Activated CD8-positive, alpha-beta memory T cell treated with anti-CD3 and anti-CD28 coated beads for 48 hours (primary cell): ENCODE data around the gene SCGB1D1.

Experiments used
- DNase-seq, 3 experiments: peaks; one replicate each; pipeline ENCODE4 v3.0.0-alpha.2; 2020; ENCODE audit warnings: low read depth in 2 of 3, low spot score in 2 of 3

SCGB1D1 gene

GRCh38 chr11:62221498-62221897 lies 31.5 kb downstream of the SCGB1D1 start:
- DNase-seq, result no peak

GRCh38 chr11:62223095-62223494 lies 33.1 kb downstream of the SCGB1D1 start:
- no peak for DNase-seq

GRCh38 chr11:62233730-62234129 lies 43.7 kb downstream of the SCGB1D1 start:
- DNase-seq, result no peak

GRCh38 chr11:62236187-62236586 lies 46.2 kb downstream of the SCGB1D1 start:
- no peak for DNase-seq

- no peak for DNase-seq
These were observed 47.5 kb downstream of the SCGB1D1 start for GRCh38 chr11:62237499-62237898.

- DNase-seq, result no peak
These were observed 48.1 kb downstream of the SCGB1D1 start for GRCh38 chr11:62238151-62238550.

GRCh38 chr11:62241095-62241494 lies 51.1 kb downstream of the SCGB1D1 start:
- no peak for DNase-seq

GRCh38 chr11:62242021-62242420 lies 52.0 kb downstream of the SCGB1D1 start, which contains the start of gene SCGB1D2:
Gene SCGB1D2 (plus strand): TSS chr11:62242239. CDS start chr11:62242308, 69 bp downstream.
- DNase-seq, result no peak
